ENCODE results near the gene TMEM92.

Gene TMEM92

DNA sequence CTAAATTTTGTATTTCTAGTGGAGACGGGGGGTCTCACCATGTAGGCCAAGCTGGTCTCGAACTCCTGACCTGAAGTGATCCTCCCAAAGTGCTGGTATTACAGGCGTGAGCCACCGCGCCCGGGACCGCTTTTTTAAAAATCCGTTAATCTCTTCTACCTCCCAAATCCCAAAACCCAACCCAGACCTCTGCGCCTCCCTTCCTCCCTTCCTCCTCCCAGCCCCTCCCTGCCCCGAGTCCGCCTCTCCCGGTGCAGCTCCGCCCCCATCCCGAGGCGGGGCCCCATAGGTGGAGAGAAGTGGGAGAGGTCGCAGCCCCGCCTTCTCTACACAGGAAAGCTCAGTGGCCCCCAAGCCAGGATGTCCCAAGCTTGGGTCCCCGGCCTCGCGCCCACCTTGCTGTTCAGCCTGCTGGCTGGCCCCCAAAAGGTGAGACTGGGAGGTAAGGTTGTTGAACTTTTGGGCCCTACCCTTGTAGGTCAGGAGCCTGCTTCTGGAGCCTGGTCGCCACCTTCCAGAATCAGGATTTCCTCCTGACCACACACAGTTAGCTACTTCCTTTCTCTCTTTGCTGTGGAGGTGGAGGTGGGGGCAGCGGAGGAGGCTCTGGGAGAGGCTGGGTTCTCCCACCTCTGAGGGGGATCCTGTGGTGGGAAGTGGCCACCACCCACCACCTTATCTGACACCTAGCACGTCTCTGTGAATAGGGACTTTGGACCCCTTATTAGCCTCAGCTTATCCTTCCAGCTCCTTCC is at the start of gene TMEM92:
Gene TMEM92 (plus strand): TSS at position 325 of the 755 bp plus-strand sequence. CDS start 36 bp downstream, at position 361.
- no peak for DNase-seq

DNA sequence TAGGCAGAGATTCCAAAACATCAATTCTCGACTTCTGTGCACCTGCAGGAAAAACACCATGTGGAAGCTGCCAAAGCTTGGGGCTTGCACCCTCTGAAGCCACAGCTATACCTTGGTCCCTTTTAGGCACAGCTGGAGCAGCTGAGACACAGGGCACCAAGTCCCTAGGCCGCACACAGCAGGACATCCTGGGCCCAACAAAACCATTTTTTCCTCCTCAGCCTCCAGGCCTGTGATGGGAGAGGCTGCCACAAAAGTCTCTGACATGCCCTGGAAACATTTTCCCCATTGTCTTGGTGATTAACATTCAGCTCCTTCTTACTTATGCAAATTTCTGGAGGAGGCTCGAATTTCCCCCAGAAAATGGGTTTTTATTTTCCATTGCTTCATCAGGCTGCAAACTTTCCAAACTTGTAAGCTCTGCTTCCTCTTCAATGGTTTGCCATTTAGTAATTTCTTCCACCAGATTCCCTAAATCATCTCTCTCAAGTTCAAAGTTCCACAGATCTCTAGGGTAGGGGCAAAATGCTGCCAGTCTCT is 48.5 kb upstream of the TMEM92 start:
- DNase-seq: no peak

DNA sequence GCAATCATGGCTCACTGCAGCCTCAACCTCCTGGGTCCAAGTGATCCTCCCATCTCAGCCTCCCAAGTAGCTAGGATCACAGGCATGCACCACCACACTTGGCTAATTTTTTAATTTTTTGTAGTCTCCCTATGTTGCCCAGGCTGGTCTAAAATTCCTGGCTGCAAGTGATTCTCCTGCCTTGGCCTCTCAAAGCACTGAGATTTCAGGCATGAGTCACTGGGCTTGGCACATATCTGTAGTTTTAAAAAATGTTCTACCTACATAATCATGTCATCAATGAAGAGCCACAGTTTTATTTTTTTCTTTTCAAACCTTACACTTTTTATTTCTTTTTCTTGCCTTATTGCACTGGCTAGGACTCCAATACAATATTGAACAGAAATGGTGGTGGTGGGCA is 39.7 kb upstream of the TMEM92 start:
- DNase-seq: no peak

DNA sequence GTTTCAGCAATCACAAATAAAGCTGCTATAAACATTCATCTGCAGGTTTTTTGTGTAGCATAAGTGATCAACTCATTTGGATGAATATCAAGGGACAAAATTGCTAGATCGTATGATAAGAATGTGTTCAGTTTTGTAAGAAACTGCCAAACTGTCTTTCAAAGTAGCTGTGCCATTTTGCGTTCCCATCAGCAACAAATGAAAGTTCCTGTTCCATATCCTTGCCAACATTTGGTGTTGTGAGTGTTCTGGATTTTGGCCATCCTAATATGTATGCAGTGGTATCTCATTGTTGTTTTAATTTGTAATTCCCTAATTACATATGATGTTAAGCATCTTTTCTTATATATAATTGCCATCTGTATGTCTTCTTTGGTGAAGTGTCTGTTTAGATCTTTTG is 36.4 kb upstream of the TMEM92 start:
- DNase-seq: no peak

DNA sequence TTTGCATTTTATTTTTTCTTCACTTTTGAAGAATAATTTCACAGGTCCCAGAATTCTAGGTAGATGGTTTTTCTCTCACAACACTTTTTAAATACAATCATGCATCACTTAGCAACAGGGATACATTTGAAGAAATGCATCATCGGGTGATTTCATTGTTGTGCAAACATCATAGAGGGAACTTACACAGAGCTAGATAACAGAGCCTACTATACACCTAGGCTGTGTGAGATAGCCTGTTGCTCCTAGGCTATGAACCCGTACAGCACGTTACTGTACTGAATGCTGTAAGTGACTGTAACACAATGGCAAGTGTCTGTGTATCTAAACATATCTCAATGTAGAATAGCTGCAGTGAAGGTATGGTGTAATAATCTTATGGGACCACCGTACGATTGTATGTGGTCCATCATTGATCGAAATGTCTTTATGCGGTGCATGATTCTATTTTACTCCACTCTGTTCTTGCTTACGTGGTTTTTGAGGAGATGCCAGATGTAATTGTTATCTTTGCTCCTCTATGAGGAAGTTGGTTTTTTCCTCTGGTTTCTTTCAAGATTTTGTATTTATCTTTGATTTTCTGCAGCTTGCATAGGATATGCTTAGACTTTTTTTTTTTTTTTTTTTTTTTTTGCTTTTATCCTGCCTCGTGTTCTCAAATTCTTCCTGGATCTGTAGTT is 35.5 kb upstream of the TMEM92 start:
- DNase-seq: no peak

DNA sequence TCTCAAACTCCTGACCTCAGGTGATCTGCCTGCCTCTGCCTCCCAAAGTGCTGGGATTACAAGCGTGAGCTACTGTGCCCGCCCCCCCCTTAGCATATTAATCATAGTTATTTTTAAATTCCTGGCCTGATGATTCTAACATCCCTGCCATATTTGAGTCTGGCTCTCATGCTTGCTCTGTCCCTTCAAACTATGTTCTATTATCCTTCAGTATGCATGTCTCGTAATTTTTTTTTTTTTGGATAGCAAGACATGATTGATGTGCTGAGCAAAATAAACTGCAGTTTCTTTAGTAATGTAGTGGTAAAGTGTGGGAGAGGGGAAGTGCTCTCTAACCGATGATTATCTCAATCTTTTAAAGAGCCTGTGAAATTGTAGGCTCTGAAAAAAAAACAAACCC is 34.3 kb upstream of the TMEM92 start:
- DNase-seq: no peak

DNA sequence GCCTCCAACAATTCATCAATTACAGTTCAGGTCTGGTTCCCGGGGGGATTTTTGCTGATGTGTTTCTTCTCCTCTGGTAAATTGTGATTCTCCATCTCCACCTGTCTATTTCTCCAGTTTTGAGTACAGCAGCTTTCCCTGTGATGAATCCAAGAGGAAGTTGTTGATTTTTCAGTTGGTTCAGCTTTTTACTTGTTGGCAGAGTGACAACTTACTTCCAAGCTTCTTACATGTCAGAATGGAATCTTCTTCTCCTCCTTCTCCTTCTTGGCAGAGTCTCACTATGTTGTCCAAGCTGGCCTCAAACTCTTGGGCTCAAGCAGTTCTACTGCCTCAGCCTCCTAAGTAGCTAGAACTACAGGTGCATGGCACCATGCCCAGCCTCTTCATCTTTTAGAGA is 33.4 kb upstream of the TMEM92 start:
- no peak for DNase-seq

DNA sequence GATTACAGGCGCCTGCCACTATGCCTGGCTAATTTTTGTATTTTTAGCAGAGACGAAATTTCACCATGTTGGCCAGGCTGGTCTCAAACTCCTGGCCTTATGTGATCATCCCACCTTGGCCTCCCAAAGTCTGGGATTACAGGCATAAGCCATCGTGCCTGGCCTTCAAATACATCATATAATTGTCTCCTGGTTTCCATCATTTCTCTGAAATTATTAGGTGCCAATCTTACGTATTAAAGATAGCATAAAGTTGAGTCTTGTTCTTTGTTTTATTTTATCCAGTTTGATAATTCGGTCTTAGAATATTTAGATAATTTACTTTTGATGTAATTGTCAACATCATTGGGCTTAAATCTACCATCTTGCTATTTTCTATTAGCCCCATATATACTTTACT is 32.8 kb upstream of the TMEM92 start:
- no peak for DNase-seq

DNA sequence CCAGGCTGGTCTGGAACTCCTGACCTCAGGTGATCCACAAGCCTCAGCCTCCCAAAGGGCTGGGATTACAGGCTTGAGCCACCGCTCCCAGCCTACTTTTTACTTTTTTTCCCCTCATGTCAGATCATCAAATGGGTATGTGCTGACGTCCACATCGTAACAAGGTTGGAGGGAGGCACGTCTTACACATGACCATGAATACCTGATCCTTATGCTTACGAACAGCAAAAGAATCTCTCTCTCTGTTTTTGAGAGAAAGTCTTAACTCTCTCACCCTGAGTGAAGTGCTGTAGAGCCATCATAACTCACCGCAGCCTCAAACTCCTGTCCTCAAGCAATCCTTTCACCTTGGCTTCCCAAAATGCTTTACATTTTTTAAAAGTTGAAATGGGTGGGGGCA is 29.5 kb upstream of the TMEM92 start:
- no peak for DNase-seq

DNA sequence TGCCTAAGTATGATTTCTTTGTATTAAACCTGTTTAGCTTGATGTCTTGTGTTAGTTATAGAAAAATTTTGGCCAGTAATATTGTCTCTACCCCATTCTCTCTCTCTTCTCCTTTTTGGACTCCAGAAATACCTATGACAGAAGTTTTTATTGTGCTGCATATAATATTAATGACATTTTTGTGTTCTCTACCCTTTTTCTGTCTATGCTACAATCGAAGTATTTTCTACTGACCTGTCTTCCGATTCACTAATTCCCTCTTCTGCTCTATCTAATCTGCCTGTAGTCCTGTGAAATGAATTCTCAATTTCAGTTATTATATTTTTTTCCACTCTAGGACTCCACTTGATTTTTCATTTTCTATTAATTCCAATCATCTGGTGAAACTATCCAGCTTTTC is 26.0 kb upstream of the TMEM92 start:
- DNase-seq: no peak

DNA sequence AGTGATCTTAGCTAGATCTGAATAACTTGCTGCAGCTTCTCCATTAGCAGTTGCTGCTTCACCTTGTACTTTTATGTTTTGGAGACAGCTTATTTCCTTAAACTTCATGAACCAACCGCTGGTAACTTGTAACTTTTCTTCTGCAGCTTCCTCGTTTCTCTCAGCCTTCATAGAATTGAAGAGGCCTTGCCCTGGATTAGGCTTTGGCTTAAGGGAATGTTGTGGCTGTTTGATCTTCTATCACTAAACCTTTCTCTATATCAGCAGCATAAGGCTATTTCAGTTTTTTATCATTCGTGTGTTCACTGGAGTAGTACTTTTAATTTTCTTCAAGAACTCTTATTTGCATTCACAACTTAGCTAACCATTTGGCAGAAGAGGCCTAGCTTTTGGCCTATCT is 21.5 kb upstream of the TMEM92 start:
- no peak for DNase-seq

DNA sequence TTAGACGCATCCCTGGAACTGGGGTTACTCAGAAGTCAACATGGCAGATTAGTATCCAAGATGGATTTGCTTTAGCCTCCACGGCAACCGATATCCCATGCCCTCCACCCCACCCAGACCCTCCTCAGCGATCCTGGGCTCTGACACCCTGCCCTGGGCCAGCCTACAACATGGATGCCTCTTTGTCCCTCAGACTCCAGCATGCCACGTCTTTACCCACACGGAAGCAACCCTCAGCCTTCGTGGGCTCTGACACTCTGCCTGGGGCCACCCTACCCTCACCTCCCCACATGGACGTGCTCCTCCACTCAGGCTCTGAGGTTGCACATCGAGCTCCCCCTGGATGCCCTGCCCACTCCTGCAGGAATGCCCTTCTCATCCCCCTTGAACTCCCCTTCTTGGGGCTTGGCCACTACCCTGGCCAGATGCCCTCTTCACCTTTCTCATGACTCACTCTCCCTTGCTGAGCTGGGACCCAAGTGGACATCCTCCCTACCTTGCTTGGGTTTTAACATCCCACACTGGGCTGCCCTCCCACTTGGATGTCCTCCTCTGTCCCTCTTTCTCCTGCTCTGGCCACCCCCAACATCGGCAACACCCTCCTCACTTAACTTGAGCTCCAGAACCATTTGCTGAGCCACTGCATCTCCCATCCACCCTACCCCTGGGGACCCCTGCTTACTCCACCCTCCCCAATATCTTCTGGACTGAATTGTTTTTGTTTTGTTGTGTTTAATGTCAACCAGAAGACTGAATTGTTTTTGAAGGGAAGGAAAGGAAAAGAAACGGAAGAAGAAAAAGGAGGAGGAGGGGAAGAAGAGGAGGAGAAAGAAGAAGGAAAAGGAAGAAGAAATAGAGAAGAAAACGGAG is 18.3 kb upstream of the TMEM92 start:
- no peak for DNase-seq

DNA sequence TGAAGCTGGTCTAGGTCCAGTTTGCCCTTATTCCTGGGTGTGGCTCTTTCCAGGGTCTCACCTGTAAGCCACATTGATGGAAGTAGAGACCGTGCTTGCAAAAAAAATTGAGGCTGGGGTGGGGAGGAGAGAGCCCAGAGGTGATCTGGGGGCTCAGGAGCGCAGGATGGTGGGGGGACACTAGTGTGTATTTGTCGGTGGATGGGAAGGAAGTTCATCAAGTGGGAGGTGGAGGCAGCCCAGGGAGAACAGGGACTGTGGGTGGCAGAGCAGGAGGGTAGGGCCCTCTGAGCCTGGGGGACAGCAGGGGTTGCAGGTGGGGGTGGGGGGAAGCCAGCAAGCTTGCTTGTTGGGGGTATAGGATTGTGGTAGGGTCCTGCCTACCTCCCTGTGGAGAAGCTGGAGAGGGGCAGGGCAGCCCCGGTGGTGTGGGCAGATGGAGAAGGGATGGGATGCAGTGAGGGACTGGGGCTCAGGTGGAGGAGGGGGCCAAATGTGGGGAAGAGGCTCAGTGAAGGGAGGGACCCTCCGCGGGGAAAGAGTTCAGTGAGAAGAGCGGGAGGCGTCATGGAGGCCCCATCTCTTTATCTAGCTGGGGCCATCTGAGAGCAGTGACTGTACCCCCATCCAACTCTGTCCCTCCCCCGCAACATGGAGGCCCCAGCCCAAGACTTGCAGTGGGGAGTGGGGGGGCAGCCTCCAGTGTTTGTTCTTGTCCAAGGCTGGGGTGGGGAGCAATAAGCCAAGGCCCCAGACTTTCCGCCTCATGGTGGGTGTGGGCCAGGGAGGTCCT is 17.2 kb upstream of the TMEM92 start:
- DNase-seq: no peak

DNA sequence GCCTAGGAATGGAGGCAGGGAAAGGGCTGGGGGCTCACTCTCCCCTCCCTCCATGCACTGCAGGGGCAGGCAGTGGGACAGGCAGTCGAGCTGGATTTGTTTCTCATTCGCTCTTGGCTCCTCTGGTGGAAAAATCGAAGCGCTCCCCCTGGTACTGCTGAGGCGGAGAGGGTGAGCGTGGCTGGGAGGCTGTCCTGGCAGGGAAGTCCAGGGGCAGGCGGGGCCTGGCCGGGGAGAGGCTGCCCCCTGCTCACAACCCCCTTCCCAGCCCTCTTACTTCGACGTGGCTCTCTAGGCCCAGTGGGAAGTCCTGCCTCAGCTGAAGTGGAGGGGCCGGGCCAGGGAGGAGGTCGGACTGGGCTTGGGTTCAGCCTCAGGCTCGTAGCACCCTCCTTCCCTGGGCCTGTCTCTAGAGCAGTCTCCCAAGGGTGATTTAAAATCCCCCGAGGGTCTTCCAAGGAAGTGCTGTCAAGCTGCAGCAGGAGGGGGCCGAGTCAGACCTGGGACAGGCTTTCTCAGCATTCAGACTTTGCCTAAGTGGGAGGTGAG is 16.5 kb upstream of the TMEM92 start:
- no peak for DNase-seq

DNA sequence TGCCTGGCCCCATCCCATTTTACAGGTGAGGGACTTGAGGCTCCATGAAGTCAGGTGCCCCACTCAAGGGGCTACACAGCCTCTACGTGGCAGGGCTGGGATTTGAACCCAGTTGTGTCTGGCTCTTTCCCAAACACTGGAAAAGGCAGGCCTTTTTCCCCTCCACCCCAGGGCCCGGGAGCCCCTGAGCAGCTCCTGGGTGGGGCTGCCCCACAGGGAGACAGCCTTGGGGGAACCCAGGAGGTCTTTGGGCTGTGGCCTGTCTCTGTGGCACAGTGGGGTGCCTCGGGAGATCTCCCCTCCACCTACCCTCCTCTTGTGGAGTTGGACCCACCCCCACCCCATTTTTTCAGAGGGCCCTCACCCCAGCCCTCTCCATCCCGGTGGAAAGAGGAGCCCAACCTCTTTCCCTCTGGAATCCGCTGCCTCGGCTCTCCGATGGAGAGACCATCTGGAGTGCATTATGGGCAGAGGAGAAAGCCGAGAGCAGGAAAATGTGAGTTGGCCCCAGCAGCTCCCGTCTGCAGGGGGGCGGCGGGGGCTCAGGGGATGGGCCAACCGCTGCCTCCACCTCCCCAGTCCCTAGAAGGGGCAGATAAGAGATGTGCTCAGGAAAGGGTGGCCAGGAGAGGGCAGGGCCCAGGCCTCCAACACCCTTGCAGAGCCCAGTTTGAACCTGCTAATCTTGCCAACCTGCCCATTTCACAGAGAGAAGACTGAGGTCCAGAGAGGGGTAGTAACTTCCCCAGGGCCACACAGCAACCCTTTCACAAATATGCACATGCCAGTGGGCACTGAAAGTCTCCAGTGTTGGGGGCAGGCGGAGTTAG is 15.4 kb upstream of the TMEM92 start:
- DNase-seq: no peak

DNA sequence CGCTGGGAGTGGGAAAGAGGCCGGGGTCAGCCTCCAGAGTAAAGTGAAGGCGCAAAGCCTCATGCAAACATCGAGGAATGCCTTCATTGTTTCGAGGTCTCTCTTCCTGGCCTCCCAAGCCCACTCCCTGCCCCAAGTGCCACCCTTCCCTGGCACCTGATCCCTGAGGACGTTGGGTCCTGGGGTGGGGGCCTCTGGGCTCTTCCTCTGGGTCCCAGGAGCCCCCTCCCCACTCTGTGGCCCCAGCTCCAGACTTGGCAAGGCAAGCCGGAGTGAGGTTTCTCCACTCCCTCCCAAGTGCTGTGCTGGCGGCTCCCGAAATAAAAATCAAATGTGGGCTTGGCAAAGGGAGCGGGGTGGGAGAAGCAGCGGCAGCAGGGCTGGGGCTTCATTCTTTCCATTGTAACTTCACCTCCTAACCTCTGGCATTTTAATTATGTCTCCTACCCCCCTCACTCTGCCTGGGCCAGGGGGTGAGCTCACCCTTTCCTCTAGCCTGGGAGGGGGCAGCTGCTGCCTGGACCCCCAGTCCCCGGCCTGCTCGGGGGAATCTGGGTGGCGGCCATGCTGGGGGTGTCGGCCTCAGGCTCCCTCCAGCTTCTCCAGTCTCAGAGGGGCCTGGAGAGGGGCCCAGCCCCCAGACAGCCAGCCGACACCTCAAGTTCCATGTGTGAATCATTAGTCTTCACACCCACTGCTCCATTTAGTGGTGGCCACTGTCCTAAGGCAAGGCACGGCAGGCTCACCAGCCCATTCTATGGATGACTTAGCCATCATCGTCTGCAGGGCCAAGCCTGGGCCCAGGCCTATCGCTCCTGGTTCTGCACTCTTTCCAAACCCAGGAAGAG is 14.6 kb upstream of the TMEM92 start:
- DNase-seq: no peak

DNA sequence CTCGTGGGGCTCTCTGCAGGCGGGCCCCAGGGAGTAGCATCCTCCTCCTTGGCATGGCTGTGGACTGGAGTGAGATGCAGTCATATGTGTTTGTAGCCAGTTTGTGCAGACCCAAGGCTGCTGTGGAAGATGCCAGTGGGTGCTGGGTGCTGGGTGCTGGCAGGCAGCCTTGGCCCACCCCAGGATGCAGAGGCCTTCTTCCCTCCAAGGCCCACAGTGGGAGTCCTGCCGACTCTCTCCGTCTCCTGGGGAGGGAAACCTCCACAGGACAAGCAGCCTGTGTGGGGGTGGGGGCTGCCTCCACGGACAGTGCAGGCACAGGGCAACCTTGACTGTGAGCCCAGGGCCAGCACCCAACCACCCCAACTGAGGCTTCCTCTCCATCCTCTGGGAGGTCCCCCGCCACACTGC is 13.8 kb upstream of the TMEM92 start:
- no peak for DNase-seq

DNA sequence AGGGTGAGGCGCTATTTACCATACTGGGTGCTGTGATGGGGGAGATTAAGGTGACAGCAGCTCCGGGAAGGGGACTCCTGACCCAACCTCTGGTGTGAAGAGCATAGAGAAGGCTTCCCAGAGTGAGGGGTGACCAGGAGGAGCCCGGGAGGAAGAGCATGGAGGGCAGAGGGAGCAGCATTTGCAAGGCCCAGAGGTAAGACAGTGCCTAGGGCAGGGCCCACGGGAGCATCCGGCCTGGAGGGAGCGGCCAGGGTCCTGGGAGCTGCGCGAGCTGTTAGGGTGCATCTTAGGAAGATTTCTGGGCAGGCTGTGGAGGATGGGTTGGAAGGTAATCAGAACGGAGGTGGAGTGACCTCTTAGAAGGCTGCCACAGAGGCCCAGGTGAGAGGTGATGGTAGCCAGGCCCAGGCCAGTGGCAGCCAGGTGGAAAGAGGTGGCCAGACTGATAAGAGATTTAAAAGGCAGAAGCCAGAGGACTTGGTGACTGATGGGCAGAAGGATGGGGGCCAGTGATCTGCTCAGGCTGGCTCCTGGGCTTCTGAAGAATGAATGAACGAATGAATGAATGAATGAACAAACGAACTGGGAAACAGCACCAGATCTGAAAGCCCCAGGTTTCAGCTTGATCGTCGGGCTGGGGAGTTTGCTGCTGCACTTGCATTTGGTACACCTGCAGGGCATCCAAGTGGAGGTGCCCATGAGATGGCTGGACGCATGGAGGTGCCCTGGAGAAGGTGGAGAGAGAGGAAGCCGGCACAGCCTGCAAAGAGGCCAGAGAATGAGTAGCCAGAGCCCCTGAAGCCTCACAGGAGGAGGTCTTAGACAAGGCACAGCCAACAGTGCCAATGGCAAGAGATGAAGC is 13.0 kb upstream of the TMEM92 start:
- DNase-seq: no peak

Measured in bone marrow (tissue), 2 donors.